HK-2 (cell line): ENCODE data around the gene TKT.
"Not testable (repeated sequence)": the region's sequence is repeated elsewhere in the genome, so short reads cannot be mapped to it uniquely, and the experiment has no call there.

Experiments
- DNase-seq: peaks from one replicate; pipeline ENCODE4 v3.0.0-alpha.2; 2018; ENCODE audit not compliant: unreplicated experiment

The TKT gene

DNA sequence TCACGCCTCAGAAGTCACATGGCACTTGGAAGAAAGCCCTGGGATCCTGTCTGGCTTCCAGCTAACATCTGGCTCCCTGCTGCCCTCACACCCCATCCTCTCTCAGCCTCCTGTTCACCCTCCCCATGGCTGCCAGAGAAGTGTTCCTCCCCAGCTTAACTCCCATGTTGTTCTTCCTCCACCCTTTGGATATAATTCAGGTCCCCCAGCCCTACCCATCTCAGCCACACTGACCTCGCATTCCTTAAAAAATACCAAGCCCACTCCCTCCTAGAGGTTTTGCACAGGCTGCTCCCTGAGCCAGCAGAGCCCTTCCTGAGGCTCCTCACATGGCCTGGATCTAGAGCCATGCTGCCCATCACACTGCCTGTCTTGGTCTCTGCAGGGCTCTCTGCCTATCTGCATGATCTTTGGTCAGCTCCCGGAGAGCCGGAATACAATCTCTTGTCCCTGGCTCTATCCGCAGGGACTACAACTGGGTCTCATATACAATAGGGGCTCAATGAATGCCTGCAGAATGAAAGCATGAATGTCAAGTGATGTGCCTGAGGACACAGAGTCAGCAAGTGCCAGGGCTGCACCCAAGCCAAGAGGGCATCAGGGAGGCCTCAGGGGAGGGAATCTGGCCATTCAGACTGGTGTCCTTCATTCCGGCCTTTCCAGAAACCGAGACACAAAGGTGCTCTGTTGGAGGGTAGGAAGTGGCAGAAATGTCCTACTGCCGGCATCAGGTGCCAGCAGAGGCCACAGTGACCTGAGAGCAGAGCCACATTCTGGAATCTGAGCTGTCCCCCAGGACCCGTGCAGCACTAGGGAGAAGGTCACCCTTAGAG, 3.8 kb upstream of the TKT start:
- DNase-seq, result no peak

DNA sequence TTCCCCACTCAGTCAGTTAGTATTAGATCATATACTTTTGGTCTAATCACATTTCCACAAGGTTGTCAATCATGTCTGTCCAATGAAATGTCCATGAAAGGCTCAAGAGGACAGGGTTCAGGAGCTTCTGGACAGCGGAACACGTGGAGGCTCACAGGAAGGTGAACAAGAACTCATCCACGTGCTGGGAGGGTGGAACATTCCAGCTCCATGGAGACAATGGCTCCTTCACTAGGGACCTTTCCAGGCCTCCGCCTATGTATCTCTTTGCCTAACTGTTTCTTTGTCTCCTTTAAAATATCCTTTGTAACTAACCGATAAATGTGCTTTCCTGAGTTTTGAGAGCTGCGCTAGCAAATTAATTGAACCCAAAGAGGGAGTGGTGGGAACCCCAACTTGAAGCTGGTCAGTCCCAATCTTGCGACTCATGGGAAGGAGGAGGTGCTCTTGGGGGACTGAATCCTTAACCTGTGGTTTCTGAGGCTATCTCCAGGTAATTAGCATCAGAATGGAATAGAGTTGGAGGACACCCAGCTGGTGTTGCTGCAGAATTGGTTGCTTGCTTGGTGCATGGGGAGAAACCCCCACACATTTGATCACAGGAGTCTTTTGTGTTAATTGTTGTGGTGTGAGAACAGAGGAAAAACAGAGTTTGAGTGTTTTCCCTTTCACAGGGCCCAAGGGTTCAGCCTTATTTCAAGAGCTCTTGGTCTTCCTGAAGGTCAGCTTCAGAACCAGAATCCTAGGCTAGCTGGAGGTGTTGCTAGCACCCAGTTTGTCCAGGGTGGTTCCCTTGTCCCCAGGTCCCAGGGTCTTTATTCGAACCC, 3.0 kb upstream of the TKT start:
- DNase-seq, result no peak

DNA sequence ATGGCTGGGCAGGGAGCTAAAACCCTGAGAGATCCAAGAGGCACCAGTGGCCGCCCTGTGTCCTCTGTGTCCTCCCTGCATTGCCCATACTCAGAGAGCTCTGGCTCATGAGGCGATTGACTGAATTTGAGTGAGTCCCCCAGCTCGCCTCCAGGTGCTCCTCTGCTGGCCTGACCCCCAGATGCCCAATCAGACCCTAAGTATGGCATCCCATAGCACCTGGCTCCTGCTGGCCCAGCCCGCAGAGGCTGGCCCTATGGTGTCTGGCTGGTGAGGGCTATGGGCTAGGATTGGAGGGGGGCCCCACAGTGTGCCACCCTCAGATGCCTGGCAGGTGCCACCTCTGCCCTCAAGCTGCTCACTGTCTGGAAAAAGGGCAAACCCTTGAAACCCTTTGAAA, 1.6 kb upstream of the TKT start:
- no peak for DNase-seq

DNA sequence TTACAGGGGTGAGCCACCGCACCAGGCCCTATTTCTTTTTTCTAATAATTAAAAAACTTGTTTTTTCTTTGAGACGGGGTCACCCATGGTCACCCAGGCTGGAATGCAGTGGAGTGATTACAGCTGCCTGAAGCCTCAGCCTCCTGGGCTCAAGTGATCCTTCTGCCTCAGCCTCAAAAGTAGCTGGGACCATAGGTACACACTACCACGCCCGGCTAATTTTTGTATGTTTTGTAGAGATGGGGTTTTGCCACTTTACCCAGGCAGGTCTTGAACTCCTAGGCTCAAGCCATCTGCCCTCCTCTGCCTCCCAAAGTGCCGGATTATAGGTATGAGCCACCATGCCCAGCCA, 858 bp upstream of the TKT start:
- DNase-seq, result no peak

DNA sequence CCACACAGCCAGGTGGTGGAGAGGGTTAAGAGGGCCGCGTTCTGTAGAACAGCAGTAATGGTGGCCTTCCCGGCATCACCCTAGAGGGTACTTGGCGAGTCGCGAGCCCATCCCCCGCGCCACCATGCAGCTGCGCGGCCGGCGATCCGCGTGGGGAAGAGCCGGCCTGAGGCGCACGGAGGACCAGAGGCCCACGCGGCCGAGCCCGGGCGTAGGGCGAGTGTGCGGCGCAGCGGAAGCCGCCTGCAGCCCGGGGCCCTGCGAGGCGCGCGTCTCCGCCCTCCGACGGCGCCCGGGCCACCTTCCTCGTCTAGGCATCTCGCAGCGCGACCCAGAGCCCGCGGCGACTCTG, 423 bp downstream of the TKT start:
- no peak for DNase-seq

DNA sequence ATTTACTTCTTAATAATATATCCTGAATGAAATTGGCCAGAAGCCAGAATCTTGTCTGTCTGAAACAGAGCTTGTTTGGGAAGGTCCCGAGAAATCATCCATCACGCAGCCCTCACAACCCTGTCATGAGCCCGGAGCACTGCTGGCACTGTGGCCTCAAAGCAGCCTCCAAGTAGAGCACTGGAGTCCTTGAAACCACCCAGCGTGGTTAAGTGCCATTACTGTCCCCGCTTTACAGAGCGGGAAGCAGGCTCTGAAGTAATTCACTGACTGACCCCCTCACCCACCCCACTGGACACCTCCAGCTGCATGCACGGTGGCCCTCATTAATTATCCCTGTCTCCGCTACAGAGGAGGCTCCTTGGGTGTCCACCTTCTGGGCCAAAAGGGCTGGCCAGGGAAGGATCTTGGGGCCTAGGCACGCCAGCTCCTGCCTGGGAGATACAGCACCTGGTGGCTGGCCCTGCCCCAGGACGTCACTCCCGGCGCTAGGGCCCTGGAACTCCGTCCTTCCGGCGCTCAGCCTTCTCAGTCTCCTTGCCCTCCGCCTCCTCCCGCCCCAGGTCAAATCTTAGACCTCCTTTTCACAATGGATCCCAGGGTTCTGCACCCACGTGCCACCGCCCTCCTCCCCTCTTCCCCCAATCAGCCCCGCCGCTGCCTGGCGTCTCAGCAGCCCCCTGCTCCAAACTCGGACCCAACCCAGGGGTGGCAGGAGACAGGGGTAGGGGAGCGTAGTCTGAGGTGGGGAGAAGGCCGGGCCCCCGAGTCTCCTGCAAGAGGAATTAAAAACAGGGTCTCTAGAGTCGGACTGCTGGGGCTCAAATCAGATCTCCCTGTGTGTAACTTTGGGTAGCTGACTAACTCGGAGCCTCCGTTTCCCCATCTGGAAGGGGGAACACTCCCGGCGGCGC, 1.1 kb downstream of the TKT start:
- DNase-seq, result peak; percentile 58

DNA sequence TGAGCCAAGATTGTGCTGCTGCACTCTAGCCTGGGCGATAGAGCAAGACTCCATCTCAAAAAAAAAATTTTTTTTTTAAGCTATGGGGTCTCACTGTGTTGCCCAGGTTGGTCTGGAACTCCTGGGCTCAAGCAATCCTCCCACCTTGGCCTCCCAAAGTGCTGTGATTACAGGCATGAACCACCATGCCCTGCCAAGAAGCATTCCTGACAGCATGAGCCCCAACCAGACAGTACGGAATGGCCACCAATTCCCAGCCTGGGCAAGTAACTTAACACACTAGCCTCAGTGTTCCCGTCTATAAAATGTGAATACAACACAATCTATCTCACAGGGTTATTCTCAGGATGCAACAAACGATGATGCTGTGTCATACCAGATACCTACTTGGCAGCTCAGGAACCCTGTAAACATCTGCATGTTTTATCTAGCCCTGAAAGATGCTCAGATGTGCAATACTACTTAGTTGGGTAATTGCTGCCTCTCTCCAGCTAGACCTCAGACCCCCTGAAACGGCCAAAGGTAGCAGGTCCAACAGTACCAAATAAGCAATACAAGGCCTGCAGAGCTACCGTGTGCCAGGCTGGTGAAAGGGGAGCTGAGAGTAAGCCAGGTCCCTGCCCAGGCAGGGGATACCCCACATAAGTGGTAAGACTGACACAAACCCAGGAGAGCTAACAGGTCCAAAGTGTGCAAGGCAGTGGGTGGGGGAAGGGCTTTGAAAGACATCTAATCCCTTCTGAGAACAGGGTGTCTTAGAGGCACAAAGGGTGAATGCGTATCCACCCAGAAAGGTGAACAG, 1.9 kb downstream of the TKT start:
- no peak for DNase-seq

DNA sequence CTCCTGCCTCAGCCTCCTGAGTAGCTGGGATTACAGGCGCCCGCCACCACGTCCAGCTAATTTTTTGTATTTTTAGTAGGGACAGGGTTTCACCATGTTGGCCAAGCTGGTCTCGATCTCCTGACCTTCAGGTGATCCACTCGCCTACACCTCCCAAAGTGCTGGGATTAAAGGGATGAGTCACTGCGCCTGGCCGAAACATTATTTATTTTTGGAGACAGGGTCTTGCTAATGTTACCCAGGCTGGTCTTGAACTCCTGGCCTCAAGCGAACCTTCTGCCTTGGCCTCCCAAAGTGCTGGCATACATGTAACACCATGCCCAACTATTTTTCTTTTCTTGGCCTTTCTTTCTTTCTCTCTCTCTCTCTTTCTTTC, 2.9 kb downstream of the TKT start:
- DNase-seq, result not testable (repeated sequence)

DNA sequence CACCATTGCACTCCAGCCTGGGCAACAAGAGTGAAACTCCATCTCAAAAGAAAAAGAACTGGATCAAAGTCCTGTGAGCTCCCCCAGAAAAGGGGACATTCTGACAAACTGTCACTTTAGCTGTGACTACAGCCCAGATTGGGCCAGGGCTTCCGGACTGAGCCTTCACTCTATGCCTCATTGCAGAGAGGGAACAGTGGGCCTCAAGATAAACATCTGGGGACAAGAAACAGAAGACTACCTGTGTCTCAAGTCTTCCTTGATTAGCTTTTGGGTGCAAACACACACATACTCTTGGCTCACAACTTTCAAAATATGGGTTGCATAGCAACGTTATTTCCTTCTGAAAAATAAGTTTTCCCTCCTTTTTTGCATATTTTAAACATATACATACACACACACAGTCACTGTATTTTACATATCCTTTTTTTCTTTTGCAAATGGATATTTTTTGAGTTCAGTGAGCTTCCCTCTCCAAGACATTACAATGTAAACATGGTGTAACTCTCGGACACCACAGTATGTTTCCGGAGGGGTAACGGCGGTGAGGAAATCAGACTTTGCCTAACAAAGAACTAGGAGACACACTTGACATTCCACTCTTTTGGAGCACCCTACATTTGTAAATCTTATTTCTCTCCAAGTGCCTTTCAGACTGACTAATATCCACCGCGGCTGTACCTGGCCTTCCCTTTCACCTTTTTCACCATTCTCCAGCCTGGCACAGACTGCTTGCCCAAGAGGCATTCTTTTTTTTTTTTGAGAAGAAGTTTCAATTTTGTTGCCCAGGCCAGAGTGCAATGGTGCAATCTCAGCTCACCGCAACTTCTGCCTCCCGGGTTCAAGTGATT, 3.5 kb downstream of the TKT start:
- DNase-seq, result no peak

DNA sequence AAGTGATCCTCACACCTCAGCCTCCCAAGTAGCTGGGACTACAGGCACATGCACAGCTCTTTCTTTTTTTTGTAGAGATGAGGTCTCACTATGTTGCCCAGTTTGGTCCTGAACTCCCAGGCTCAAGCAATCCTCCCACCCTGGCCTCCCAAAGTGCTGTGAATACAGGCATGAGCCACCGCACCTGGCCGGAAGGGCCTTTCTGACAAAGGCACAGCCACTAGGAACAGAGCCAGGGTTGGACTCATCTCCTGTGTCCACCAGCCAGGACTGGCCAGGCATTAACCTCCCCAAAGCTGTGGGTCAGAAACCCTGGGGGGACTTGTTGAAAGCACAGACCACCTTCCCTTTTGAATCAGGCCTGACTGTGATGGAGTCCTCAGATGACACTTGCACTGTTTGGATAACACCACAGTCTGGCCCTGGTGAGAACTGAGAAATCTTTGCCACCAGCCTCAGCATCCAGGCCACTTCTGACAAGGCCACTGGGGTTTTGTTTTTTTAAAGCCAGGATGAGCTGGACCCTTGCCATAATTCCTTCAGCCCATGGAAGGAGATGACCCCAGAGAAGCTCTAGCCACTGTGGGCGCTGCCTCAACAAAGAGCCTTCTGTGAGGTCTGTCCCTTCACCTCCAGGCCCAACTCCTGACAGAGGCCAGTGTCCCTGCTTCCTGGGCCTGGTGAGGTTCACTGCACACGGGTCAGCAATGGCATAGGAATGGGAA, 4.8 kb downstream of the TKT start:
- no peak for DNase-seq

DNA sequence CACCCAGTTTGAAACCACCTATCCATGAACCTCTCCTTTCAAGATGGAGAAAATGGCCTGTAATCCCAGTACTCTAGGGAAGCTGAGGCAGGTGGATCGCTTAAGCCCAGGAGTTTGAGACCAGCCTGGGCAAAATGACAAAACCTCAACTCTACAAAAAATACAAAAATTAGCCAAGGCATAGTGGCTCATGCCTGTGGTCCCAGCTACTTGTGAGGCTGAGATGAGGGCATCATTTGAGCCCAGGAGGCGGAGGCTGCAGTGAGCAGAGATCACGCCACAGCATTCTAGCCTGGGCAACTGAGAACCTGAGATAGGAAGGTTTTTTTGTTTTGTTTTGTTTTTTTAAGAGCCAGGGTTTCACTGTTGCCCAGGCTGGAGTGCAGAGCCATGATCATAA, 5.4 kb downstream of the TKT start:
- DNase-seq, result no peak

DNA sequence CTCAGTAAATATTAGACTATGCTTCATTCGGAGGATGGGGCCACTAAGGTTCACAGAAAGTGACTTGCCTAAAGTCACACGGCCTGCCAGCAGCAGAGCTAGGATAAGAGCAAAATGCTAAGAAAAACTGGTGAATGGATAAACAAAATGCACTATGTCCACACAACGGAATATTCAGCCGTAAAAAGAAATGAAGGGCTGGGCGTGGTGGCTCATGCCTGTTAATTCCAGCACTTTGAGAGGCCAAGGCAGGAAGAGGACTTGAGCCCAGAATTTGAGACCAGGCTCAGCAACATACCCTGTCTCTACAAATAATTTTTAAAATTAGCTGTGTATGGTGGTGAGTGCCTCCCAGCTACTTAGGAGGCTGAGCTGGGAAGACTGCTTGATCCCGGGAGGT, 7.7 kb downstream of the TKT start:
- no peak for DNase-seq

DNA sequence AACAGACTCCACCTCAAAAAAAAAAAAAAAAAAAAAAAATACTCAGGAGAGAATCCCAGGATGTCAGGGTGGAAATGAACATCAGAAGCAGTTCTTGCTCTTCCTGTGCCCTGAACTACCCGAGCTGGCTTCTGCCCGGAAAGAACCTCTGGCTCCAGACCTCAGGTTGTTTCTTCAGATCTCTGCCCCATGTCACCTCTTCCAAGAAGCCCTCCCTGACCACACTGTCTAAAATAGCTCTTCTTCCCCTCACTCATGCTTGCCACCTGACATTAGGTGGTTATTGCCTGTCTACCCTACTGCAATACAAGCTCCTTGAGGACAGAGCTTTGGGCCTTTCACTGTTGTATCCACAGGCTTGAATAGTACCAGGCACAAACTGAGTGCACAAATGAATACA, 8.2 kb downstream of the TKT start:
- DNase-seq, result no peak

DNA sequence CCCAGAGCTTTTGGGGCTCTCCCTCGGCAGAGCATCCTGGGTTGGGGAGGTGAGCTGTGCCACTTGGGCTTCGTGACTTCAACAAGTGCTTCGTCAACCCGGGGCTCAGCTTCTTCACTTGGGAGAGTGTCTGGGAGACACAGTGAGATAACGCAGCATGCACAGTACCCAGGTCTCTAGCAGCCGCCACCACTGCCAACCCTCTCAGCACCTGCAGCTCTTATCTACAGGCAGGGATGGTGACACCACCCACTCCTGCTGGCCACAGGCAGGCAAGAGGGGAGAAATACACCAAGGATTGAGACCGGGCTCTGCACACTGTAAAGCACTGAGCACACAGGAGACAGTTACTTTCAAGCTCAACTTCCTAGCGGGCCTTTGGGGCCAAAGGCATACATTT, 11.6 kb downstream of the TKT start:
- no peak for DNase-seq

DNA sequence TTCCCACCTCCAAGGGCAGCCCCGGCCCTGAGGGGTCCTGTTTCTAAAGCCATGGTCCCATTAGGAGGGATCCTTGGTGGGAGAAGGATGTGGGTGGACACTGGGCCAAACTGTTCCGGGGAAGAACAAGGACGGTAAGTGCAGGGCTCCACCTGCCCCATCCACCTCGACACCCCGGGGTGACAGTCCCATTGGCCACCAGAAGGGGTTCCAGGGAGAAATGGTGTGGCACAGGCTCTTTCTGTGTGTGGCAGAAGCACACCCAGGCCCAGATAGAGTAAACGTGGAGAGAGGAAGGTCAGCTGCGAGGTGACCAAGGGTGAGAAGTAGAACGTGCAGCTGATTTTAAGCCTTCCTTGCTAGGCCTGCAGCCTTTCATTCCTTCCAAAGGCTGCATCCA, 12.0 kb downstream of the TKT start:
- no peak for DNase-seq

DNA sequence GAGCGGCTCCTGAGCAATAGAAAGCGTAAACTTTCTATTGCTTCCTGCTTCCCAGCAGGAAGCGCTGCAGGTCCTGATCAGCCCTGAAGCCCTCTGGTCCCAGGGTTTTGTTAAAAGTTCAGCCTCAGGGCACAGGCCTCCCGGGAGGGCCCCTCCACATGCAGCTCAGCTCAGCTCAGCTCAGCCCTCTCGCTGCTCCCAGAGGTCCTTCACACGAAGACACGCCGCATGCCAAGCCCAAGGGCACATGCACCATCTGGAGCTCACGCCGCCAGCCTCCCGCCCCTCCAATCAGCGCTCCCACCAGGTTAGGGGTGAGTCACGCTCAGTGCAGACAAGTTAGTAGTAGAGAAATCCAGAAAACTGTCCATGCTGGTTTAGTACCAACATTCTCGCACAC, 12.7 kb downstream of the TKT start:
- DNase-seq, result no peak

DNA sequence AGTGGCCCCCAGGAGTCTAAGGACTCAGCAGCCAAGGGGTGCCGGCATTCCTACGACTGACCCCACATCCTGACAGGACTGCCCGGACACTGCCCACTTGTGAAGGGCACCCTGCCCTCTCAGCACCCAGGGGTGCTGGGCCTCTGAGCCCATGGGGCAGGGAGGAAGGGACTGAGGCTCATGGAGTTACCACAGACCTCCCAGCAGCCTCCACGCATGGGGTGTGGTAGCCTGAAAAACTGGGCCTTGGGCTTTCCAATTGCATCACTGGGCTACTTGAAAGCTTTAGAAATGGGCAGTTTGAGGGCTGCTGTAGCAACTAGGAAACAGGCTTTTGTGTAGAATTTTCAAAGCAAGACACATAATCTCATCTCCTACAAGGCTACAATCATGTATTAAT, 13.2 kb downstream of the TKT start:
- no peak for DNase-seq

DNA sequence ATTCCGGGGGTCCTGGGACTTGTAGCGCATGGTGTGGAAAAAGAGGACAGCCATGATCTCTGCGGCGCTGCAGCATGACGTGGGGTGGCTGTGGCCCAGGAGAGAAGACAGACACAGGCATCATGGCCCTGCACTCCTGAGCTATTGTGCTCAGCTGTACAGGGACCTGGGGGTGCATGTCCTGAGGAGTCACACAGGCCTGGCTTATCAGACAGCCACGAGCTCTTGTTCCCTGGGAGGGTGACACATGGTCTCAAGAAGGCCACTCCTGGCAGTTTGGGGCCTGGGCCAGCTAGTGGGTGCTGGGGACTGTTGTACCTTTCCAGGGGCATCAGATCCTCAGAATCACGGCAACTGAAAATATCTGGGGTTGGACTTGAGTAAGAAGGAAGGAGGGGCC, 13.7 kb downstream of the TKT start:
- no peak for DNase-seq

DNA sequence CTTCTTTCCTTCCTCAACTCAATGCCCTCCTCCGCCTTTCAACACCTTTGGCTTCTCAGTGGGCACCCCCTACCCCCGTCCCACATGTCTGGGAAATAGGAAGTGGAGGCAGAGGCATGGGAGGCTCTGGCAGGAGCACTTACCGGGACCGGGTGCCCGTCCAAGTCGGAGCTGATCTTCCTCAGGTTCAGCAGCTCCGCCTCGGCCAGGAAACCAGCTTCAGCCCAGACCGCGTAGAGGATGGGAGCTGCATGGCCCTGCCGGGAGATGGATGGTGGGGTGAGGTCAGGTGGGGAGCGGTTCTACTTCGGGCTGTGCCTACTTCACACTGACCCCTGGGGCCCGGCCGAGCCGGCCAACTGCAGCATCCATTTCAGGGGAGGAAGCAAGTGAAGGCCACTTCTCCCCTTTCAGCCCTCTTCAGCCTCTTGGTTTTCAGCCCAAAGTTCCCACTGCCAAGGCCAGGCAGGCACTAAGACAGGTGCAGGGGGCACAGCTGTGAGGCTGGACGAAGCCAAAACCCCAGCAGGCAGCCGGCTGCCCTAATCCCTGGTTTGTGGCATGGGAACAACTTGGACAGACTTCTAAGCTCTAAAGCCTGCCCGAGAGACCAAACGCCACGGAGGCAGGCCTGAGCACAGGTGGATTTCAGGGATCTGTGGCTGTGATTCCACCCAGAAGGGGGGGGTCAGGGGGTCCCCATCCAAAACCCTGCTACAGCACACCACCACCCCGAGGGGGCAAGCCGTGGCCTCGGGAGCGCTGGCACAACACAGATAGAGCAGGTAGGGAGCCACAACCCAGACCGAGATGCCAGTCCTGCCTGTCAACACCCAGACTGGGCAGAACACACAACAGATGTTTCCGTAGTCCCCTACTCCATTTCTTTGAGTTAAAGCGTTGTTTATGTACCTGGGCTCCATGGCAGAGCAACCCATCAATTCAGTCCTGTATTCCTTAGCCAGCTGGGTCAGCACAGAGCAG, 14.5 kb downstream of the TKT start:
- DNase-seq, result no peak
